ENCODE measurements around the gene TSSK1B. TPM values are rescaled to one million over a fixed set of nuclear protein-coding genes. Genes with fewer than 3 reads are reported as not detected.

The TSSK1B gene
- total and polyA plus RNA-seq, 4 donors, result 0.06 to 0.28 (median 0.14) TPM; not detected in 1

GRCh38 chr5:113435575-113435974 is 786 bp upstream of the TSSK1B start:
- H3K9ac ChIP-seq (ENCODE audit: insufficient read depth in 1 of 2, low read length in 2 of 2), result no peak overlapping the region
- no peaks in the 10 kb centered on the region for H3K36me3 ChIP-seq (ENCODE audit: control insufficient read depth in 4 of 4, insufficient read depth in 4 of 4, low read length in 4 of 4)
- no peak overlapping the region for H3K4me3 ChIP-seq
- peaks cover 0 to 1% (median 0%) of the 10 kb centered on the region in 4 donors for H3K9me3 ChIP-seq (ENCODE audit: control insufficient read depth in 4 of 4, insufficient read depth in 3 of 4, low read length in 3 of 4)
- ATAC-seq (ENCODE audit: insufficient read depth, low FRiP score) (no peak), DNase-seq (peak in 1 of 3 donors; percentile 32)
- H3K4me1 ChIP-seq (ENCODE audit: control insufficient read depth in 5 of 5, insufficient read depth in 5 of 5, low read length in 5 of 5), result peaks cover 0 to 18% (median 3%) of the 10 kb centered on the region in 5 donors
- H3K27ac ChIP-seq (ENCODE audit: low read depth in 1 of 2, low read length in 1 of 2), result no peak overlapping the region
- no peaks in the 10 kb centered on the region for H3K27me3 ChIP-seq (ENCODE audit: control insufficient read depth in 3 of 3, insufficient read depth in 3 of 3, low read length in 2 of 3)
- no peak for TF ChIP-seq CTCF (IDR thresholded peaks at IDR 0.05; ENCODE audit: control extremely low read depth, extremely low read depth)
- WGBS, 2 donors, result 81 to 93% methylated on average over 4 of the region's 4 CpGs

- Histone ChIP-seq H3K4me3 (no peak overlapping the region), H3K36me3 (ENCODE audit: control insufficient read depth in 4 of 4, insufficient read depth in 4 of 4, low read length in 4 of 4) (no peaks in the 10 kb centered on the region), H3K9me3 (ENCODE audit: control insufficient read depth in 4 of 4, insufficient read depth in 3 of 4, low read length in 3 of 4) (peaks cover 0 to 1% (median 0%) of the 10 kb centered on the region in 4 donors), H3K4me1 (ENCODE audit: control insufficient read depth in 5 of 5, insufficient read depth in 5 of 5, low read length in 5 of 5) (peaks cover 0 to 18% (median 1%) of the 10 kb centered on the region in 5 donors), H3K27ac (ENCODE audit: low read depth in 1 of 2, low read length in 1 of 2) (no peak overlapping the region), H3K27me3 (ENCODE audit: control insufficient read depth in 3 of 3, insufficient read depth in 3 of 3, low read length in 2 of 3) (no peaks in the 10 kb centered on the region), H3K9ac (ENCODE audit: insufficient read depth in 1 of 2, low read length in 2 of 2) (no peak overlapping the region)
- ATAC-seq (ENCODE audit: insufficient read depth, low FRiP score) (no peak), DNase-seq (no peak)
- 95 to 96% methylated on average over 38 of the region's 38 CpGs for WGBS, 2 donors
- no peak for TF ChIP-seq CTCF (IDR thresholded peaks at IDR 0.05; ENCODE audit: control extremely low read depth, extremely low read depth)
These were observed 752 bp downstream of the TSSK1B start for GRCh38 chr5:113433862-113434612.

- H3K4me1 ChIP-seq (ENCODE audit: control insufficient read depth in 5 of 5, insufficient read depth in 5 of 5, low read length in 5 of 5), result peaks cover 0 to 18% (median 0%) of the 10 kb centered on the region in 5 donors
- ATAC-seq (ENCODE audit: insufficient read depth, low FRiP score), result no peak
- DNase-seq, result no peak
- no peak overlapping the region for H3K27ac ChIP-seq (ENCODE audit: low read depth in 1 of 2, low read length in 1 of 2)
- H3K9ac ChIP-seq (ENCODE audit: insufficient read depth in 1 of 2, low read length in 2 of 2), result no peak overlapping the region
- WGBS, 2 donors, result 91 to 96% methylated on average over 21 of the region's 21 CpGs
- H3K4me3 ChIP-seq, result no peak overlapping the region
- no peak for TF ChIP-seq CTCF (IDR thresholded peaks at IDR 0.05; ENCODE audit: control extremely low read depth, extremely low read depth)
- H3K36me3 ChIP-seq (ENCODE audit: control insufficient read depth in 4 of 4, insufficient read depth in 4 of 4, low read length in 4 of 4), result no peaks in the 10 kb centered on the region
- peaks cover 0 to 1% (median 0%) of the 10 kb centered on the region in 4 donors for H3K9me3 ChIP-seq (ENCODE audit: control insufficient read depth in 4 of 4, insufficient read depth in 3 of 4, low read length in 3 of 4)
- H3K27me3 ChIP-seq (ENCODE audit: control insufficient read depth in 3 of 3, insufficient read depth in 3 of 3, low read length in 2 of 3), result no peaks in the 10 kb centered on the region
These were observed 1.7 kb downstream of the TSSK1B start for GRCh38 chr5:113433071-113433470.
